D721Med (cell line): ENCODE results near the gene ASH1L.
"Not testable (repeated sequence)": the region's sequence is repeated elsewhere in the genome, so short reads cannot be mapped to it uniquely, and the experiment has no call there.

ENCODE experiments used
- DNase-seq: peaks from one replicate; pipeline ENCODE4 v3.0.0; 2011; ENCODE audit warnings: low spot score; ENCODE audit not compliant: insufficient read length
- FAIRE-seq: peaks from 2 replicates; lab custom pipeline; 2011; peaks lifted over from hg19 to GRCh38; lab: Jason Lieb, UNC
- CTCF ChIP-seq: IDR thresholded peaks from 2 replicates; pipeline ENCODE4 v1.5.1; 2012; ENCODE audit warnings: mild to moderate bottlenecking, control low read depth; ENCODE audit not compliant: insufficient read depth; ENCODE audit errors: missing control alignments

Gene ASH1L

GRCh38 chr1:155598842-155599331 is 36.3 kb upstream of the ASH1L start:
- DNase-seq (peak; percentile 31), FAIRE-seq (peak; percentile 85)
- peak; percentile 39 for TF ChIP-seq CTCF

- no peak for TF ChIP-seq CTCF
Measured at GRCh38 chr1:155596864-155597263, 34.3 kb upstream of the ASH1L start.

GRCh38 chr1:155595877-155596474 is 33.4 kb upstream of the ASH1L start:
- peak; percentile 53 for FAIRE-seq
- DNase-seq: not testable (repeated sequence)

More at GRCh38 chr1:155596864-155597263, 34.3 kb upstream of the ASH1L start:
- DNase-seq (no peak), FAIRE-seq (no peak)

GRCh38 chr1:155591770-155592169 is 29.2 kb upstream of the ASH1L start:
- DNase-seq: peak; percentile 41
- TF ChIP-seq CTCF: peak; percentile 72
- FAIRE-seq: peak; percentile 75

GRCh38 chr1:155590516-155591247 is 28.1 kb upstream of the ASH1L start:
- DNase-seq, FAIRE-seq: not testable (repeated sequence)

GRCh38 chr1:155589282-155589681 is 26.7 kb upstream of the ASH1L start:
- DNase-seq, FAIRE-seq: not testable (repeated sequence)

GRCh38 chr1:155583846-155584245 is 21.2 kb upstream of the ASH1L start:
- FAIRE-seq, DNase-seq: not testable (repeated sequence)

- FAIRE-seq: not testable (repeated sequence)
Measured at GRCh38 chr1:155575608-155576007, 13.0 kb upstream of the ASH1L start.

GRCh38 chr1:155574077-155574476 is 11.5 kb upstream of the ASH1L start:
- no peak for TF ChIP-seq CTCF
- DNase-seq (no peak), FAIRE-seq (no peak)

More at GRCh38 chr1:155575608-155576007, 13.0 kb upstream of the ASH1L start:
- DNase-seq: not testable (repeated sequence)

- FAIRE-seq: no peak
- DNase-seq: no peak
Measured at GRCh38 chr1:155570593-155570990, 8.0 kb upstream of the ASH1L start.

More at GRCh38 chr1:155570593-155570990, 8.0 kb upstream of the ASH1L start:
- TF ChIP-seq CTCF: no peak
